Adrenal gland (tissue), 12 donors: ENCODE measurements around the gene DNASE1L2. TPM values are rescaled to one million over a fixed set of nuclear protein-coding genes. Genes with fewer than 3 reads are reported as not detected.
A peak's percentile ranks its signal among the peaks of the same experiment; 100 is the strongest.

Experiments used
- DNase-seq, 7 donors: peaks; one replicate each; pipeline ENCODE4 v3.0.0-alpha.2; 2019 to 2020
- H3K27ac ChIP-seq, 5 donors: fragments of 200-600 bp; sonication (generic) in 4 of 5; 1 replicate in 3 of 5; 2 replicates in 2 of 5; pipeline versions ENCODE4 v1.5.1 to v1.8.0; 2016 to 2020; ENCODE audit warnings: mild to moderate bottlenecking in 1 of 5
- H3K27me3 ChIP-seq: fragments of 200-600 bp; 2 replicates; pipeline ENCODE4 v1.8.0; 2021
- H3K36me3 ChIP-seq, 2 donors: fragments of 200-600 bp; replicated peaks in 1 of 2; 1 replicate in 1 of 2; 2 replicates in 1 of 2; pipeline versions ENCODE4 v1.5.1 to v1.8.0; 2018 to 2022
- H3K4me1 ChIP-seq, 2 donors: fragments of 200-600 bp; replicated peaks in 1 of 2; 1 replicate in 1 of 2; 2 replicates in 1 of 2; pipeline versions ENCODE4 v1.5.1 to v1.8.0; 2018 to 2021
- H3K4me3 ChIP-seq, 4 donors: fragments of 200-600 bp; sonication (generic) in 3 of 4; one replicate each; pipeline ENCODE4 v1.5.1; 2016 to 2018
- H3K9me3 ChIP-seq, 3 donors: fragments of 200-600 bp; sonication (generic) in 1 of 3; replicated peaks in 1 of 3; 1 replicate in 2 of 3; 2 replicates in 1 of 3; pipeline versions ENCODE4 v1.5.1 to v1.8.0; 2016 to 2021
- POLR2A ChIP-seq, 2 donors: fragments of 450-650 bp; IDR thresholded peaks; one replicate each; pipeline ENCODE4 v1.6.1; 2017; ENCODE audit warnings: antibody characterized with exemption in 2 of 2, mild to moderate bottlenecking in 2 of 2, moderate library complexity in 1 of 2
- WGBS, 4 donors: extraction: QIAGEN DNeasy Blood & Tissue Kit in 2 of 4; methylation state at CpG; one replicate each; pipeline versions ENCODE4 v1.1.5 to v1.1.7; 2013 to 2017; 5-methylcytosine and 5-hydroxymethylcytosine counted together
- intact Hi-C, 2 donors: fragments of 100-400 bp; cut with DNase I; formaldehyde crosslinking; loops; one replicate each; pipeline versions ENCODE4 v1.14.1 to v1.15.0; 2022 to 2023
- polyA plus RNA-seq, 3 donors: library from polyadenylated mRNA; stranded (reverse); fragments of 200-250 nt in 2 of 3; fragments of 350-450 nt in 1 of 3; fragmentation: Illumina TruSeq in 1 of 3; extraction: RNeasy Lipid Tissue Mini Kit (QIAGEN cat#74804) in 1 of 3; gene quantifications; one replicate each; pipeline ENCODE4 v1.2.3, GENCODE V29; 2013 to 2014
- total RNA-seq, 9 donors: library from RNA; depleted of rRNA in 4 of 9; stranded (reverse); fragments of >200 nt in 4 of 9; fragments of 120-200 nt in 1 of 9; fragmentation: NEBNext Ultra II Directional in 1 of 9; extraction: Animal tissue kit (Norgen Biotek cat#: 25700) in 1 of 9; gene quantifications; one replicate each; pipeline versions ENCODE4 v1.1.0 to v1.2.4, GENCODE V29; 2013 to 2023
- TF ChIP-seq, protein P1 (sequence below), 6 experiments: fragments of 450-650 bp in 4 of 6; fragments of 200-600 bp in 2 of 6; sonication (generic) in 1 of 6; IDR thresholded peaks; 1 replicate in 5 of 6; 2 replicates in 1 of 6; pipeline versions ENCODE4 v1.5.1 to v1.8.0; 2016 to 2021; ENCODE audit warnings: antibody characterized with exemption in 6 of 6, mild to moderate bottlenecking in 2 of 6, moderate library complexity in 1 of 6
- donor health status: healthy with polysubstance abuse.
- donor health status: Bipolar disorder and iron deficiency.
- donor health status: DM: yes; HTN: yes; CAD: no.
- donor health status: DM: no; HTN: no; CAD: no.
- donor health status: DM: no; HTN: no; CAD: no.
- donor health status: DM: yes; HTN: yes; CAD: no.

Gene DNASE1L2
- total and polyA plus RNA-seq, 12 donors: 0.25 to 6.0 (median 0.89) TPM; not detected in 2

DNA sequence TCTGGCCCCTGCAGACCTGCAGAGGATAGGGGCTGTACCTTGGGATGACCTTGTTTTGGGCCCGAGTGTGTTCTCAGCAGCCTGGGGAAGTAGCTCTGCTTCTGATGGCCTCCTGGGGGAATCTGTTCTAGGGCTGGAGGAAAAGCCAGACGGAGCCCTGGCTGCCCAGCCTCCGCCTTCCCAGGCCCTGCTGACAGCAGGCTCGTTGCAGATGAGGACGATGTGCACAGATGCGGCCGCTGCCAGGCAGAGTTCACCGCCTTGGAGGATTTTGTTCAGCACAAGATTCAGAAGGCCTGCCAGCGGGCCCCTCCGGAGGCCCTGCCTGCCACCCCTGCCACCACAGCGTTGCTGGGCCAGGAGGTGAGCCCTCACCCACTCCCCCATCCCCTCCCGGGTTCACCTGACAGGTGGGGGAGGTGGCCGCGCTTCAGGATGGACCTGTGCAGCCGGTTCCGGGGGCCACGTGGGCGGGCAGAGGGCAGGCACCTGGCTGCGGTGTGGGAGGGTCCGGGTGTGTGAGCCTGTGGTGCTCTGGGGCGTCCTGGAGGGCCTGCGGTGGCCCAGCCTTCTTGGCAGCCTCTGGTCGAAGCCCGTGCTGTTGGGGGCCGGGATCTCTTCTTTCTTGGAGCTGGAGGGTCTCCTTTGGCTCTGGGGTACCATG is 8.0 kb upstream of the DNASE1L2 start:
- Histone ChIP-seq H3K36me3 (peaks cover 0 to 45% of the 10 kb centered on the region in 2 donors), H3K9me3 (no peaks in the 10 kb centered on the region), H3K4me1 (peaks cover 15 to 29% of the 10 kb centered on the region in 2 donors), H3K27ac (no peak overlapping the region), H3K4me3 (no peak overlapping the region), H3K27me3 (no peaks in the 10 kb centered on the region)
- 88 to 95% (median 91%) methylated on average over 14 to 25 of the region's 25 CpGs for WGBS, 4 donors
- TF ChIP-seq, protein P1, sequence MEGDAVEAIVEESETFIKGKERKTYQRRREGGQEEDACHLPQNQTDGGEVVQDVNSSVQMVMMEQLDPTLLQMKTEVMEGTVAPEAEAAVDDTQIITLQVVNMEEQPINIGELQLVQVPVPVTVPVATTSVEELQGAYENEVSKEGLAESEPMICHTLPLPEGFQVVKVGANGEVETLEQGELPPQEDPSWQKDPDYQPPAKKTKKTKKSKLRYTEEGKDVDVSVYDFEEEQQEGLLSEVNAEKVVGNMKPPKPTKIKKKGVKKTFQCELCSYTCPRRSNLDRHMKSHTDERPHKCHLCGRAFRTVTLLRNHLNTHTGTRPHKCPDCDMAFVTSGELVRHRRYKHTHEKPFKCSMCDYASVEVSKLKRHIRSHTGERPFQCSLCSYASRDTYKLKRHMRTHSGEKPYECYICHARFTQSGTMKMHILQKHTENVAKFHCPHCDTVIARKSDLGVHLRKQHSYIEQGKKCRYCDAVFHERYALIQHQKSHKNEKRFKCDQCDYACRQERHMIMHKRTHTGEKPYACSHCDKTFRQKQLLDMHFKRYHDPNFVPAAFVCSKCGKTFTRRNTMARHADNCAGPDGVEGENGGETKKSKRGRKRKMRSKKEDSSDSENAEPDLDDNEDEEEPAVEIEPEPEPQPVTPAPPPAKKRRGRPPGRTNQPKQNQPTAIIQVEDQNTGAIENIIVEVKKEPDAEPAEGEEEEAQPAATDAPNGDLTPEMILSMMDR (IDR thresholded peaks at IDR 0.05): no peak
- TF ChIP-seq POLR2A (IDR thresholded peaks at IDR 0.05): no peak
- DNase-seq: no peak
- intact Hi-C loops: no loop called here

DNA sequence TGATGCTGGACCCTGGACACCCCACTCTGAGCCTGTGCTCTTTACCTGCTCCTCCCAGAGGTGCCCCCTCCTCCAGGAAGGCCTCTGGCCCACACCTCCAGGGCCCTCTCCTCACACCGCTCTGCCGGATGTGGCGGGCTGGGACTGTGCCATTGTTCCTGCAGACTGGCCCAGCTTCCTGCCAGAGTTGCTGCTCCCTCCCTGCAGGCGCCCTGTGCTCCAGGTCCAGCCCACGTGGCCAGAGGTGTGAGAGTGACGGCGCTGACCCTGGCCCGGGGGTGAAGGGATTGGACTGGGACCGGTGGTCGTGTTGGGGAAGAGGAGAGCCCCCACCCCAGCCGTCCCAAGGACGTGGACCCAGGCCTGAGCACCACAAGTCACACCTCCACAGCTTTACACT is 7.2 kb upstream of the DNASE1L2 start:
- no peak for TF ChIP-seq POLR2A (IDR thresholded peaks at IDR 0.05)
- TF ChIP-seq, protein P1 (IDR thresholded peaks at IDR 0.05): no peak
- DNase-seq: no peak
- Histone ChIP-seq H3K4me1 (peaks cover 14 to 28% of the 10 kb centered on the region in 2 donors), H3K36me3 (peaks cover 0 to 53% of the 10 kb centered on the region in 2 donors), H3K27ac (no peak overlapping the region), H3K9me3 (no peaks in the 10 kb centered on the region), H3K27me3 (no peaks in the 10 kb centered on the region), H3K4me3 (no peak overlapping the region)
- intact Hi-C loops: no loop called here
- WGBS, 4 donors: 75 to 83% (median 78%) methylated on average over 4 to 12 of the region's 12 CpGs

- Histone ChIP-seq H3K4me3 (no peak overlapping the region), H3K4me1 (peaks cover 8 to 21% of the 10 kb centered on the region in 2 donors), H3K27ac (no peak overlapping the region), H3K27me3 (no peaks in the 10 kb centered on the region), H3K9me3 (no peaks in the 10 kb centered on the region), H3K36me3 (peaks cover 0 to 60% of the 10 kb centered on the region in 2 donors)
- TF ChIP-seq POLR2A (IDR thresholded peaks at IDR 0.05): no peak
- TF ChIP-seq, protein P1 (IDR thresholded peaks at IDR 0.05): no peak
- DNase-seq: no peak
- 79 to 88% (median 85%) methylated on average over 3 to 23 of the region's 23 CpGs for WGBS, 4 donors
- intact Hi-C loops: no loop called here
These were observed 6.5 kb upstream of the DNASE1L2 start for GRCh38 chr16:2229632-2230250.

DNA sequence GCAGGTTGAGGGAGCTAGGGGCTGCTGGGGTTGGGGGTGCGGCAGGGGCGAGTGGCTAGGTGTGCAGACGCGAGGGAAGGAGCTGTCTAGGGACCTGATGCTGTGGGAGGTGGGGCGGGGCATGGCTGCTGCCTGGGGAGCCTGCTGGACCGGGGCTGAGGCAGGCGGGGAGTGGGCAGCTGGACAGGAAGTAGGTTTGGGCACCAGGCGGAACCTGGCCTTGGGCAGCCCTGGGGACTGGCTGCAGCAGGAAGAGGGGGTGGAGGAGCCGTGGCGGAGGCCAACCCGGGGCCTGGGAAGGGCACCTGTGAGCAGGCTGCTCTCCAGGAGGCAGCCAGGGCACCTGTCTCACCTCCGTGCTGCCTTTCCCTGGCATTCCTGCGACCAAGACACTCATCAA is 5.9 kb upstream of the DNASE1L2 start:
- intact Hi-C loops: no loop called here
- Histone ChIP-seq H3K27me3 (no peaks in the 10 kb centered on the region), H3K27ac (no peak overlapping the region), H3K36me3 (peaks cover 0 to 66% of the 10 kb centered on the region in 2 donors), H3K4me1 (peaks cover 6 to 16% of the 10 kb centered on the region in 2 donors), H3K4me3 (no peak overlapping the region), H3K9me3 (no peaks in the 10 kb centered on the region)
- TF ChIP-seq, protein P1 (IDR thresholded peaks at IDR 0.05): no peak
- TF ChIP-seq POLR2A (IDR thresholded peaks at IDR 0.05): no peak
- peak in 3 of 7 donors; percentile 48 to 64 (median 53) for DNase-seq
- WGBS, 4 donors: 48 to 76% (median 56%) methylated on average over 7 to 13 of the region's 13 CpGs
